GM18870 (cell line): Measurements from ENCODE around the gene CDC34.

ENCODE experiments used
- ATAC-seq: cut with Tn5 transposase; IDR thresholded peaks from one replicate; pipeline ENCODE4 v1.9.1; 2021; ENCODE audit warnings: moderate library complexity; ENCODE audit not compliant: unreplicated experiment

Gene CDC34

GRCh38 chr19:531753-532560, at the start of gene CDC34:
Gene CDC34 (plus strand): TSS chr19:531760. CDS start chr19:531932, 172 bp downstream.
- ATAC-seq = peak; percentile 9

- ATAC-seq = no peak
Observed at GRCh38 chr19:482186-483041, 49.1 kb upstream of the CDC34 start.

- ATAC-seq = no peak
Observed at GRCh38 chr19:483332-484072, 48.1 kb upstream of the CDC34 start.

GRCh38 chr19:484494-484893, 47.1 kb upstream of the CDC34 start:
- ATAC-seq = no peak

GRCh38 chr19:485077-485476, 46.5 kb upstream of the CDC34 start:
- ATAC-seq = no peak

GRCh38 chr19:485583-486236, 45.9 kb upstream of the CDC34 start:
- no peak for ATAC-seq

- ATAC-seq = no peak
Observed at GRCh38 chr19:488505-489417, 42.8 kb upstream of the CDC34 start.

GRCh38 chr19:489418-490196, 42.0 kb upstream of the CDC34 start:
- no peak for ATAC-seq

GRCh38 chr19:491146-491741, 40.3 kb upstream of the CDC34 start:
- ATAC-seq = no peak

GRCh38 chr19:492091-492531, 39.4 kb upstream of the CDC34 start:
- no peak for ATAC-seq

GRCh38 chr19:493391-494170, 38.0 kb upstream of the CDC34 start:
- ATAC-seq = no peak

GRCh38 chr19:494171-495080, 37.1 kb upstream of the CDC34 start:
- ATAC-seq = no peak

GRCh38 chr19:495081-495401, 36.5 kb upstream of the CDC34 start:
- ATAC-seq = no peak

GRCh38 chr19:495402-496111, 36.0 kb upstream of the CDC34 start:
- ATAC-seq = no peak

GRCh38 chr19:496112-496665, 35.4 kb upstream of the CDC34 start, which contains the start of gene MADCAM1:
Gene MADCAM1 (plus strand): TSS chr19:496486. CDS start chr19:496500, 14 bp downstream.
- ATAC-seq = no peak

- ATAC-seq = no peak
Observed at GRCh38 chr19:496986-497385, 34.6 kb upstream of the CDC34 start.
